OCI-LY7 (cell line): ENCODE measurements around the gene TAMM41.
"Not testable (repeated sequence)": the region's sequence is repeated elsewhere in the genome, so short reads cannot be mapped to it uniquely, and the experiment has no call there.

Source experiments
- EZH2phosphoT487 ChIP-seq: fragments of 200-600 bp; sonication (generic); IDR thresholded peaks from 2 replicates; pipeline ENCODE4 v1.6.1; 2018; ENCODE audit warnings: low read depth, borderline replicate concordance, mild to moderate bottlenecking, mixed run types, antibody characterized with exemption, low read length, moderate library complexity, mixed read lengths
- TF ChIP-seq, protein P1 (sequence below): fragments of 200-600 bp; sonication (generic); conservative IDR thresholded peaks from 2 replicates; pipeline ENCODE4 v1.5.1; 2014; ENCODE audit warnings: mild to moderate bottlenecking, antibody characterized with exemption, low read length, moderate library complexity, mixed read lengths

DNA sequence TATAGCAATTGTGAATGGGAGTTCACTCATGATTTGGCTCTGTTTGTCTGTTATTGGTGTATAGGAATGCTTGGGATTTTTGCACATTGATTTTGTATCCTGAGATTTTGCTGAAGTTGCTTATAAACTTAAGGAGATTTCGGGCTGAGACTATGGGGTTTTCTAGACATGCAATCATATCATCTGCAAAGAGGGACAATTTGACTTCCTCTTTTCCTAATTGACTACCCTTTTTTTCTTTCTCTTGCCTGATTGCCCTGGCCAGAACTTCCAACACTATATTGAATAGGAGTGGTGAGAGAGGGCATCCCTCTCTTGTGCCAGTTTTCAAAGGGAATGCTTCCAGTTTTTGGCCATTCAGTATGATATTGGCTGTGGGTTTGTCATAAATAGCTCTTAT, 17.1 kb upstream of the TAMM41 start:
- TF ChIP-seq, protein P1, sequence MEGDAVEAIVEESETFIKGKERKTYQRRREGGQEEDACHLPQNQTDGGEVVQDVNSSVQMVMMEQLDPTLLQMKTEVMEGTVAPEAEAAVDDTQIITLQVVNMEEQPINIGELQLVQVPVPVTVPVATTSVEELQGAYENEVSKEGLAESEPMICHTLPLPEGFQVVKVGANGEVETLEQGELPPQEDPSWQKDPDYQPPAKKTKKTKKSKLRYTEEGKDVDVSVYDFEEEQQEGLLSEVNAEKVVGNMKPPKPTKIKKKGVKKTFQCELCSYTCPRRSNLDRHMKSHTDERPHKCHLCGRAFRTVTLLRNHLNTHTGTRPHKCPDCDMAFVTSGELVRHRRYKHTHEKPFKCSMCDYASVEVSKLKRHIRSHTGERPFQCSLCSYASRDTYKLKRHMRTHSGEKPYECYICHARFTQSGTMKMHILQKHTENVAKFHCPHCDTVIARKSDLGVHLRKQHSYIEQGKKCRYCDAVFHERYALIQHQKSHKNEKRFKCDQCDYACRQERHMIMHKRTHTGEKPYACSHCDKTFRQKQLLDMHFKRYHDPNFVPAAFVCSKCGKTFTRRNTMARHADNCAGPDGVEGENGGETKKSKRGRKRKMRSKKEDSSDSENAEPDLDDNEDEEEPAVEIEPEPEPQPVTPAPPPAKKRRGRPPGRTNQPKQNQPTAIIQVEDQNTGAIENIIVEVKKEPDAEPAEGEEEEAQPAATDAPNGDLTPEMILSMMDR: not testable (repeated sequence)
- not testable (repeated sequence) for TF ChIP-seq EZH2phosphoT487
